Fibroblast of skin of scalp (primary cell): ENCODE data around the gene SMARCD2.
A peak's percentile ranks its signal among the peaks of the same experiment; 100 is the strongest.

Experiments used
- DNase-seq: peaks from one replicate; pipeline ENCODE4 v3.0.0-alpha.2; 2013

The SMARCD2 gene

DNA sequence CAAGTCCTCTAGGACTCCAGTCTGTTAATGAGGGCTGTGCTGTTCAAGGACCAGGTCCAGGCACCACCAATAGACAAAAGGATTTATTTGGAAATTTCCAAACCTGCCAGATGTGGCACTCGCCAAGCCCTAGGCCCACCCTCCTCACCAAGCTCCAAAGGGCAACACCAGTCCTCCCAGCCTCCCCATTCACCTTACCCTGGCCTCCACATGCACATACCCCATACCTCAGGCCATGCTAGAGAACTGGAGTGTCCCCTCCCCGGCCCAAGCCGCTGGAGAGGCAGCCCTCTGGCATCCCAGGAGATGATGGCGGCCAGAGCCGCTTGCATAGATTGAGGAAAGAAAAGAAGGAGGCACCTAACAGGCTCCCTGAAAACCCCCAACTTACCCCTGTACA lies 10.5 kb downstream of the SMARCD2 start:
- DNase-seq = no peak

DNA sequence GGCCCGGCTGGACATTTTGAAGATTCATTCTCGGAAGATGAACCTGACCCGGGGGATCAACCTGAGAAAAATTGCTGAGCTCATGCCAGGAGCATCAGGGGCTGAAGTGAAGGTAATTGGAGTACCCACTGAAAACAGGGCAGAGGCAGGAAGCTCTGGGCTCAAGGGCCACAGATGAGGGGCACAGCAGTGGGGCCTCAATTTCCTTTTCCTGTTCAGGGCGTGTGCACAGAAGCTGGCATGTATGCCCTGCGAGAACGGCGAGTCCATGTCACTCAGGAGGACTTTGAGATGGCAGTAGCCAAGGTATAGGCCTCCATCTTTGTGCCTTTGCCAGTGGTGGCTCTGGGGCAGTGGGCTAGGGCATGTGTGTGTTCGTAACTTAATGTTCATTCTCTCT lies 11.0 kb downstream of the SMARCD2 start:
- DNase-seq = no peak

DNA sequence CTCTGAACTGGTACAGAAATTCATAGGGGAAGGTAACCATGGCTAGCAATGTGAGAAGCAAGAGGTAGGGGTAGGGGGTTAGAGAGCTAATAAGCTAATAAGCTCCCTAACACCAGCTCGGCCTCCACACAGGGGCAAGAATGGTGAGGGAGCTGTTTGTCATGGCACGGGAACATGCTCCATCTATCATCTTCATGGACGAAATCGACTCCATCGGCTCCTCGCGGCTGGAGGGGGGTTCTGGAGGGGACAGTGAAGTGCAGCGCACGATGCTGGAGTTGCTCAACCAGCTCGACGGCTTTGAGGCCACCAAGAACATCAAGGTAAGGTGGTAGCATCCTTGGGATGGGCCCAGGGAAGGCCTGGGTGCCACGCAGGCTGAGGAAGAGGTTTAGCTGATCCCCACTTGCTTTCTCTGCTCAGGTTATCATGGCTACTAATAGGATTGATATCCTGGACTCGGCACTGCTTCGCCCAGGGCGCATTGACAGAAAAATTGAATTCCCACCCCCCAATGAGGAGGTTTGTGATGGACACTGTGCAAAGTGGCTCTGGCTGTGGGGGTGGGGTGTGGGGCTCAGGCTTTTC lies 11.5 kb downstream of the SMARCD2 start:
- DNase-seq = no peak

DNA sequence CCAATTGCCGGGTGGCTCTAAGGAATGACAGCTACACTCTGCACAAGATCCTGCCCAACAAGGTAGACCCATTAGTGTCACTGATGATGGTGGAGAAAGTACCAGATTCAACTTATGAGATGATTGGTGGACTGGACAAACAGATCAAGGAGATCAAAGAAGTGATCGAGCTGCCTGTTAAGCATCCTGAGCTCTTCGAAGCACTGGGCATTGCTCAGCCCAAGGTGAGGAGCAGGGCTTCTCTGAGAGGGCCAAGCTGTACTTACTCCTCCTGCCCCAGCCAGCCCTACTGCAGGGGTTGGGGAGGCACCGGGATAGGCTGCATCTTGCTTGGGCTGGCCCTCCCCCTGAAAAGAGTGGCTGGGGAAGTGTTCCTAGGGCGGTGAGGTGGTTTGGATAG lies 12.2 kb downstream of the SMARCD2 start:
- no peak for DNase-seq

DNA sequence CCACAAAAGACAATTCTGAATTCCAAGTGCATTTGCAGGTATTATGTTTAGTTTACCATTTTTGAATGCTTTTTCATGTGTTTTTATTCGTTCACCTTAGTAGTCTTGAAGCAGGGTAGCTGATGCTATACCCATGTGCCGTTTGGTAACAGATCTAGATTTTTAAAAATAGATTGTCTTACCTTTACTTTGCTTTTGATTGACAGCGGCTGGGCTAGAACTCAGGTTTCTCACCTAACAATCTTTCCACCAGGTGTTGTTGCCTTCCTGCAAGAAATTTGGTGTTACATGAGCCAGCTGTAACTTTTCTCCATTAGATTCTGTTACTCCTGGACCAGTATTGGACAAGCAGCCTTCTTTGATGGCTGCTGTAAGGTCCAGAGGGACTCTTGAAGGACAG lies 13.5 kb downstream of the SMARCD2 start:
- DNase-seq = no peak

DNA sequence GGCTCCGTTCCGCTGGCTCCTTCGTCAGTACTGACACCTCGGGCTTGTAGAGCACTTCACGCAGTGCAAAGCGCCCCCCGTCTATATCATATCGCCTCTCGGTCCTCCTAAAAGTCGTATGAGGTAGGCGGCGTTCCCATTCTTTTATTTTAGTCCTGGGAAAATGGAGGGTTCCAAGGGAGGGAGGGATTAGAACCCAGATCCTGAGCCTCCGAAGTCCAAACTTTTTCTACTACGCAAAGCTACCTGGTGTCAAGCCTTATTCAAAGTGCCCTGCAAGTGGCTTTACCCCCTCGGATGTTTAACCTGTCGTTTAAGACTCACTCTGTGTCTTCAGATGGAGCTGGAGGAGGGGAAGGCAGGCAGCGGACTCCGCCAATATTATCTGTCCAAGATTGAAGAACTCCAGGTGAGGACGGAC lies 14.7 kb downstream of the SMARCD2 start:
- no peak for DNase-seq

DNA sequence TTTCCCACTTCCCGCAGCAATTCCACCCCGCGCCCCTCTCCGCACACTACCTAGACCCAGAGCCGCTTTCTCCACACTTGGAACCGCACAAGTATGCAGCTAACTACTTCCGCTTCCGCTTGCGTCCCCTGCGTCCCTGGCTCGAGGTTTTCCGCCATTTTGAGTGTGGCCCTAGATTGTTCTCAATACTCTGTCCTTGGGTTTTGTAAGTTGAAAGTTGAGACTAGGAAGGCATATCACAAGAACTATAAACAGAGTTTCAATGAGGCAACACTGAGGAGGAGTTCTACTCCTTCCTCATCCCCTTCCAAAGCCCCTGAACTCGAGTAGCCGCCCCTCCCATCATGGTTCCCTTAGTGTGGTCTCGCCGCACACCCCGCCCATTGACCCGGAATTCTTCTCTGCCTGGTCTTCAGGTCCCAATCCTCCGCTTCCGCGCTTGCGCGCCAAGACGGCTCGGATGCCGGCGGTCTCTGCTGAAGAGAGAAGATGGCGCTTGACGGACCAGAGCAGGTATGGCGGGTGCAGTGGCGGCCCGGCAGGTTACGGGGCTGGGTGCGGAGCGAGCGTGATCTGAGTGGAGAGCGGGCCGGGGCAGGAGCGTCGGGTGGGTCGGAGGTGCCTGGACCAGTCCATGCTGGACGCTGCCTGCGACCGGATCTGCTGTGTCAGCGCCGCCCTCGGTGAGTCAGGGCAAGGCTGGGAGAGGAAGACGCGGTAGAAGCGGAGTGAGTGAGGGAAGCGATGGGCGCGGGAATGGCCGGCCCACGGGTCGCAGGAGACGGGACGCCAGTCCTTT lies 15.3 kb downstream of the SMARCD2 start, which contains the start of the genes FTSJ3 and PSMC5:
Gene FTSJ3 (minus strand): TSS at position 662 of the 799 bp plus-strand sequence. CDS start 761 bp downstream, outside the sequence.
Gene PSMC5 (plus strand): TSS at position 430 of the 799 bp plus-strand sequence. CDS start 60 bp downstream, at position 490.
- DNase-seq = peak; percentile 95

DNA sequence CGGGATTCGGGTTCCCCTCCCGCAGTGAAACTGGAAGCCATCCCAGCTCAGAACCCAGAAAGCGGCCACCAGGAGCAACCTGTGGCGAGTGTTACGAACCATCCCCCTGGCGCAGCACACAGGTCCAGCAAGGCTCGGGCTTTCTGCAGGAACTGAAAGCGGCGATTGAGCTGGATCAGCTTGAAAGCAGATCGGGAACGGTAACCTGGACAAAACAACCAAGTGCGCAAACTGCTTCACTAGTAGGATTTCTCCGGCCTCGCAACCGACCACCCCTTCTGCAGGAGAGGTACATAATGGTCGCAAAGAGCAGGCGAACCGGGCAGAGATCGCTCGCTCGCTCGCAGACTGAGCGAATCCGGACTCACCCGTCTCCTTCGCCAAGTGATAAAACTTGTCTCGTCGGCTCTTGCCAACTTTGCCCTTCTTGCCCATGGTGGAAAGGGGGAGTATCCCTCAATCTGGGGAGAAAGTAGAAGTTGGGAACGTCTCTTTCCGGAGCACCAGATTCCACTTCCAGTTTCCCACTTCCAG lies 15.9 kb downstream of the SMARCD2 start:
- no peak for DNase-seq

DNA sequence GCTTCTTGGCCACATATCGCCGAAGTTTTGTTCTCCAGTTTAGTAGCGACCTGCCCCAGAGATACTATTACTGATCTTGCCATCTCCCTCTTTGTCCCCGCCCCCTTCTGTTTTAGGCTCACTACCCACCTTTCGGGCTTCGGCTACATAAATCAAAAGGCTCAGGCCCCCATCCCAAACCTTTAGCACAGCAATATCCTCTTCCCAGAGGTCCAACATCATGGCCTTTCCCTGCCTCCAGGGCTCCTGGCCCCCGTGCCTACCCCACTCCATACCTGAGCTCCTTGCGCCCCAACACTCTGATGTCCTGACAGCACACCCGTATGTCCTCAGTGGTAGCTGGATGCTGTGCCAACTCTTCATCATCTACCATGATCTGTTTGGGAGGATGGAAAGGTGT lies 18.1 kb downstream of the SMARCD2 start:
- DNase-seq = no peak

DNA sequence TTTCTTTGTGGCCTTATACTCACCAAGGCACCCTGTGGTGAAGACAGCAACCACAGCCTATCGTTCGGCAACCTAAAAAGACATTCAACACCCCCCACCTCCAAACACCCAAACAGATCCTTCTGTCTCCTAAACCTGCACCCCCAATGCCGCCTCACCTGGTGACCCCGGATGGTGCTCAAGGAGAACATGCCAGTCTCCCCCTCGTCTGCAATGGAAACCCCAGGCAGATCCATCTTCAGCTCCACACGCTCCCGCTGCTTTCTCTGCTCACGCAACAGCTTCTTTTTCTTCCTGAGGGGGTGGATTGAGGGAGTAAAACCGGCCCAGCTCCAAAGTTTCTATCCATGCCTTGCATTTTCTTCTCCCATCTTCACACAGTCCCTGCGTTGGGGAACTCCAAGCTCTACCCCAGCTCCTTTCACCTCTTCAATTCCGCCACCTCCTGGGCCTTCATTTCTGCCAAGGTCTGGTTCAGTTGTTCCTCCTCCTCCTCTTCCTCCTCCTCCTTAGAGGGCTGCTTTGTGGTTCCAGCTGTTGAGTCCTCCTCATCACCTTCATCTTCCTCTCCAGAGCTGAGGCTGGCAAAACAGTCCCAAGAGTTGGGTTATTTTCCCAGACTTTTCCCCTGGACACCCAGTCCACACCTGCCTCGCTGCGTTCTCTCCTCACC lies 18.7 kb downstream of the SMARCD2 start:
- DNase-seq = no peak

DNA sequence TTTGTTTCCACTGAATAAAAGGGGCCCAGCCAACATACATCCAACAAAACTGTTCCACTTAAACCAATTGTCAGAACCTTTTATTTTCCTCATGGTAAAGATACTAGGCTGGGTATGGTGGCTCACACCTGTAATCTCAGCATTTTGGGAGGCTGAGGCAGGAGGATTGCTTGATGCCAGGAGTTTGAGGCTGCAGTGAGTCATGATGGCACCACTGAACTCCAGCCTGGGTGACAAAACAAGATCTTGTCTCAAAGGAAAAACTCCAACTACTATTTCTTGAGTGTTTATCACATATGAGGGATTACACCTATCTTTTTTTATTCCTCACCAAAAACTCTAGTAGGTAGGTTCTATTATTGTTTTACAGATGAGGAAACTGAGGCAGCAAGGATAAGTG lies 19.9 kb downstream of the SMARCD2 start:
- DNase-seq = no peak

DNA sequence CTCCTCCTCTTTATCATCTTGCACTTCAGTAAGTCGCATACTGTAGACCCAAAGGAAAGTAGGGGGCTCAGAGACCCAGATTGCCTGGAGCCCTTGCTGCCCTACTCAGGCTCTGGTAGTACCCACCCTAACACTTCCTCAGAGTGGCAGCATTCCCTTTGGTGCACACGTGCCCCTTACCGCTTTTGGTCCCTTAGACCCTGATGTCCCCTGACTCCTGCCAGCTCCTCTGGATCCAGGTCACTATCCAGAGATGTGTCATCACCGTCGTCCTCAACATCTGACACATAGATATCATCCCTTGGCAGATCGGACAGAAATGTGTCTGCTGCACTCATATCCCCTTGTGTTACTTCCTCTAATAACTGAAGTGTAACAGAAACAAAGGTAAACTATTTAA lies 20.7 kb downstream of the SMARCD2 start:
- DNase-seq = no peak

DNA sequence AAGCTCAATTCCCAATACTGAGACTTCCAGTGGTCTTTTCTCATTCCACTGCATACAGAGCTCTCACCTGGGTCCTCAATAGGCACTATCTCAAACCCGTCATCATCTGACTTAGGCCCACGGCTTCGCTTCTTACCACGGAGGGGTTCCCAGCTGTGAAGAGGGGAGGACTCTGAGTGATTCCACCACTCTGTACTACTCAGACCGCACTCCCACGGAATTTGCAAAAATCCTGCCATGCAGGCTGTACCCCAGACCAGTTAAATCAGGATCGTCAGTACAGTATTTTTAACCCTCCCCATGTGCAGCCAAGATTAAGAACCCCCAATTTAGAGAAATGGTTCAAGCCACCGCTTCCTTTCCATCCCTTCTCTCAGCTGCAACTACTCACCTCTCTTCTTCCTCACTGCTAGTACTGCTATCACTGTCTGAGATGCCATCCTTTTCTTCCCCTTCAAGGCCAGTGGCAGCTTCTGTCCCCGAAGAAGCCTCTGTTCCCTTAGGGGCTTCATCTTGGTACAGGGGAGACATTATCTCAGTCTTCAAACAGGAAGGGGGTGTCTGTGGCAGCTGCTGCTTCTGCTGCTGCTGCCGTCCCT lies 21.4 kb downstream of the SMARCD2 start:
- DNase-seq = no peak

DNA sequence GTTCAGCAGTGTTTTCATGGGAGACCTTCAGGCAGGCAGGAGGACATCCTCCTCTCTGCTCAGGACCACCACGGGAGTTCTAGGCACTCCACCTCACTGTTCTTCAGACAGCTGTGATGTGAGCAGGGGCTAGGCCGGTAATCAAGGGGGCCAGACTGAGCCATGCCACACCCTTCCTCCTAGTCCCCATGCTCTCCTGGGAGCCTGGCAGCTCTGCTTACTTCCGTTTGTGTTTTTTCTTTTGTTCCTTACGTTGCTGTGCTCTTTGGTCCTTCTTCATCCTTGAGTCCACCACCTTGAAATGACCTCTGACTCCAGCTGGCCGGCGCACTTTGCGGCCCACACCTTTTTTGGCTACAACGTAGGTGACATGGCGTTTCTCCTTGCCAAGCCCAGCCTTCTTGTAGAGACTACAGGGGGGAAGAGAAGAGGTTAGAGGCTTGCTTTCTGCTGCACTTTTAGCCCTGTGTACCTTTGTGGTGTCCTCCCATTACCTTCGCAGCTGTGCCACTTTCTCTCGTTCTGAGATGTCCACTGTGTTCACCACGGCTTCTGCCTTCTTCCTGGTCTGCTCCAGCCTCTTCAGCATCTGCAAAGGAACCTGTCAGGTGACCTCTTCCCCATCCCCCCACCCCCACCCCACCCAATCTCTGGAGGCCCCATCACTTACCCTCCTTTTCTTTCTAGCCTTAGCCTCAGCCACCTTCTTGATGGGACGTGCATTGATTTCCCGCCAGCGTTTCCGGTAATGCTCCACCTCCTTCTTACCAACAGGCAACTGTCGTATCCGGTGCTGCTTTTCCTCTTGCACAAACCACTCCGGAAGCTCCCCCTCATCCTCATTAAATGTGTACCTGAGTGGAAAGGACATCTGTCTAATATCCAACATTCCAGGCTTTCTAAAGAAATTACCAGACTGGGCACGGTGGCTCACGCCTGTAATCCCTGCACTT lies 22.6 kb downstream of the SMARCD2 start:
- DNase-seq = no peak

DNA sequence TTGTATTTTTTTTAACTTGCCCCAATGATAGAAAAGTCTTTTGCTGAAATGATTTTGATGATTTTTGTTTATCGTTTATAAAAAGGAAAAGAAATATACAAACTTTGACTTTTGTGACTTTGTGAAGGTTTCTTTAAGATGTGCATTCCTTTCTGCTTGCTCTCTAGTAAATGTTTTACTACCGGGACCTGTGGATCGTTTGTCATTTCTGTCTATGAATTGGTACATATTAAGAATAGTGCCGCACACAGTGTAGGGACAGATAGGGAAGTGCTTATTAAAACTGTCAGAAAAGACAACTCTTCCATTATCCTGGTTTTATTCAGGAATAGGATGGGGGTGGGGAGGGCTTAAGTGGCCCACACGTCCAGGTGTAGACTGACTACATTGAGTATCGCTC lies 23.4 kb downstream of the SMARCD2 start:
- DNase-seq = no peak

DNA sequence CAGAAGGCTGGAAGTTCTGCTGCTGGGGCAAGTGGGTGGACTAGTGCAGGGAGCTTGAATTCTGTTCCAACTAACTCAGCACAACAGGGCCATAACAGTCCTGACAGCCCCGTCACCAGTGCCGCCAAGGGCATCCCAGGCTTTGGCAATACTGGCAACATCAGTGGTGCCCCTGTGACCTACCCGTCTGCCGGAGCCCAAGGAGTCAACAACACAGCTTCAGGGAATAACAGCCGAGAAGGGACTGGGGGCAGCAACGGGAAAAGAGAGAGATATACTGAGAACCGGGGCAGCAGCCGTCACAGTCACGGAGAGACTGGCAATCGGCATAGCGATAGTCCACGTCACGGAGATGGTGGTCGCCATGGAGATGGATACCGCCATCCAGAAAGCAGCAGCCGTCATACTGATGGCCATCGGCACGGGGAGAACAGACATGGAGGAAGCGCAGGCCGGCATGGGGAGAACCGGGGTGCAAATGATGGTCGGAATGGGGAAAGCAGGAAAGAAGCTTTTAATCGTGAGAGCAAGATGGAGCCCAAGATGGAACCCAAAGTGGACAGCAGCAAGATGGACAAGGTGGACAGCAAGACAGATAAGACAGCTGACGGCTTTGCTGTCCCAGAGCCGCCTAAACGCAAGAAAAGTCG lies 24.6 kb downstream of the SMARCD2 start:
- DNase-seq = no peak

DNA sequence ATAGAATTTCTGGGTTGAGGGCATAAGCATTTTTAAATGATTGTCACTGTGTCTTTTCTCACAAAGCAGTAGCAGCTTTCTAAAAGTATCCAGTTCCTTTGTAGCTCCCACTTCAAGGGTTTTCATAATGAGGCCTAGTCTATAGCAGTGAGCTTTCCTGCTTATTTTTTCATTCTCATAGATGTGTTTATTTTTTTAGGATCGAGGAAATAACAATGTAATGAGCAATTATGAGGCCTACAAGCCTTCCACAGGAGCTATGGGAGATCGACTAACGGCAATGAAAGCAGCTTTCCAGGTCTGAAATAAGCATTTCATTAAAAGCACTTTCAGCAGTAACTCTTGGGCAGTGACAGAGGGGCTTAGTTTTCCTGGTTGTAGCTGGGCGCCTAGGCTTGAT lies 25.8 kb downstream of the SMARCD2 start:
- no peak for DNase-seq

DNA sequence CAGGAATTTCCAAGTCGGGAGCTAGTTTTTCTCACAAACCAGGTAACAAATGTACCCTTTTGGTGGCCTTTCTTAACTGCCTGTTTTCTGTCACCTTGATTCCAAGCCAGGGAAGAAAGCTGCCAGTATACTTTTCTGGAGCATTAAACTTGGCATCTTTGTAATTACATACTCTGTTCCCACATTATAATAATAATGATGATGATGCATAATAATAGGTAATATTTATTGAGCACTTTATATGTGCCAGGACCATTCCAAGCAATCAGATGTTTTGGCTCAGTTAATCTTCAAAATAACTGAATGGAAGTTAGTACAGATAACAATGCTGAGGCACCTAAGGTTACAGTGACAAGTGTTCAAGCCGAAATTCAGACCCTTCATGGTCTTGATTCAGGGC lies 26.4 kb downstream of the SMARCD2 start:
- DNase-seq = no peak

DNA sequence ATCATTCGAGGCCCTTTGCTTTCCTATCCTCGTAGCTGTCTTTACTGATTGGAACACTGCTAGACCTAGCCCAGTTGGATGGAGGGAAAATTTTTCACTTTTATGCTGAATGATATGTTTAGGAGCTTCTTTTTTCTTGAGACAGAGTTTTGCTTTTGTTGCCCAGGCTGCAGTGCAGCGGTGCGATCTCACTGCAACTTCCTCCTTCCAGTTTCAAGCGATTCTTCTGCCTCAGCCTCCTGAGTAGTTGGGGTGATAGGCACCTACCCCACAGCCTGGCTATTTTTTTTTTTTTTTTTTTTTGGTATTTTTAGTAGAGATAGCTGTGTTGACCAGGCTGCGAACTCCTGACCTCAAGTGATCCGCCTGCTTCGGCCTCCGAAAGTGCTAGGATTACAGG lies 32.5 kb downstream of the SMARCD2 start:
- no peak for DNase-seq

DNA sequence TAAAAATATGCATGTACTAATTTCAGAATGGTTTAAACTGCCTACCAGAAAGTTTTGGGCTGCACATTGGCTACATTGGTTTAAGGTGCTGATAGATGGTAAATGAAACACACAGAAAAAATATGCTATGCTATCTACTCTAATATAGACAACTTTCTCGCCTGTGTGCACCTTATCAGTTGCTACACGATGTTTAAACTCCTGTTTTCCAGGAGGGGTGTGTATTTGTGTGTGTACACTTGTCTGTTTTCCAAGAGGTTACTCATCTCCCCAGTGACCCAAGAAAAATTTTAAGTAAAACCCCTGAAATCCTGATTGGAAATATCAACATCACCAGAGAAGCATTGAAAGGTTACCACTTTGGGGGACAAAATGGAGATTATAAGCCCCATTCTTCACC lies 36.9 kb downstream of the SMARCD2 start:
- no peak for DNase-seq

DNA sequence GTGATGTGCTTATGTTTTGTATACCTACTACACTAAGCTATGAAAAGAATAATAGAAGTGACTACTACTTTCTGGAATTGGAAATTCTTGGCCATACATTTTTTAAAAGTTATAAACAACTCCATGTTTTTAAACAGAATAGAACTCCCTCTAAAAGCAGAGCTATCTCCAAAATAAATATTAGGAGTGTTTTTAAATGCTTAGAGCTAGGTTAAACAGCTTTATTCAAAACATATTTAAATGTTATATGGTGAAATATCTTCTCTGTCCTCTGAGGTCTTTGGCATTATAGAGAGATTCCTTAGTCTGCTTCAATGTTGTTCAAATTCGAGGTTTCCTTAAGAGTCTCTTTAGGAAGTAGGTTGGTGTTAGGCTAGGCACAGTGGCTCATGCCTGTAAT lies 38.2 kb downstream of the SMARCD2 start:
- peak; percentile 22 for DNase-seq
